NK-92 (cell line): ENCODE results near the gene TMOD4.
"Not testable (repeated sequence)": the region's sequence is repeated elsewhere in the genome, so short reads cannot be mapped to it uniquely, and the experiment has no call there.

Experiments used
- DNase-seq: peaks from one replicate; lab custom pipeline; 2025; ENCODE audit not compliant: unreplicated experiment; lab: John Stamatoyannopoulos, UW

TMOD4 gene

DNA sequence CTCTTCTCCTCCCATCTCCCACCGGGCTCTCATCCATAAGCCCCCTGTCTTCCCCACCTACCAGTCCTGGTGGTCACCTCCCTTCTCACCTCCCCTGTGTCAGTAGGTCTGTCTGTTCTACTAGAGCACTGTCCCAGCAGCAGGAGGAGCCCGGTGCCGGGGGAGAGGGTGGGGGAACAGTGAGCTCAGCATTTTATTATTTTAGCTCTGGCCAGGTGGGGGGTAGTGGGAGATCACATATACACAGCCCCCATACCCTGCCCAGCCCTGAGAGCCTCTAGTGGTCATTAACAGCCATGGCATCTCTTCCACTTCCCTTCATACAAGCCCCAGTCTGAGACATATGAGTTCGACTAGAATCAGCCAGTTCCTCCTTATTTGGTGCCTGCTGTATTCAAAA is at the start of gene TMOD4:
Gene TMOD4 (minus strand): TSS at position 119 of the 400 bp plus-strand sequence. CDS start 1,106 bp downstream, outside the sequence.
- DNase-seq, result no peak

GRCh38 chr1:151222130-151222529 is 46.3 kb upstream of the TMOD4 start:
- DNase-seq, result no peak

DNA sequence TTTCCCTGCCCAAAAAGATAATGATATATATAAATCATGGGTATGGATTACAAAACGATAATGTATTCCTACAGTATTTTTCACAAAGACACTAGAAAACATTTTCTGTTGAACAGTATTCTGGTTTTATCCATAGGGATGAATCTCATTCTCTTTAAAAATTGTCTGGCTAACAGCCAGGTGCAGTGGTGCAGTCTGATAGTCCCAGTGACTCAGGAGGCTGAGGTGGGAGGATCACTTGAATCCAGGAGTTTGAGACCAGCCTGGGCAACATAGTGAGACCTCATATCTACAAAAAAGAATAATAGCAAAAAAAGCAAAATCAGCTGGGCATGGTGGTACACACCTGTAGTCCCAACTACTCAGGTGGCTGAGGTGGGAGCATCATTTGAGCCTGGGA is 45.8 kb upstream of the TMOD4 start:
- DNase-seq, result no peak

DNA sequence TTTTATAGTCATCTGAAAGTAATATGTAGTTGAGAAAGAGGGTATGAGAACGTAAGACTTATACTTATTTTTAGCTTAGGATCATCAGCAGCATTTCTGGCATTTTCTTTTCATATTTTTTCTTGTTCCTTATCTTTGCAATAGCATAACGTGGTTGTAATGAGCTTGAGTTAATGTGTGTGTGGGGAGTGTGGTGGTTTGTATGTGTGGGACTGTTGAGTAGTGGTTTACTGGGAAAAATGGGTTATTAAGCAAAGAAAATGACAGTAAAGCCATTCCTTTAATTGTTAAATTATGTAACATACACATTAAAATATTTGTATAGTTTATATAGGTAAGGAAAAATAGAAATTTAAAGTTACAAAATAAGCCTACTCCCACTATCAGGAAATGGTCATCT is 37.8 kb upstream of the TMOD4 start:
- DNase-seq, result no peak

GRCh38 chr1:151211972-151212705 is 36.4 kb upstream of the TMOD4 start:
- DNase-seq, result no peak

DNA sequence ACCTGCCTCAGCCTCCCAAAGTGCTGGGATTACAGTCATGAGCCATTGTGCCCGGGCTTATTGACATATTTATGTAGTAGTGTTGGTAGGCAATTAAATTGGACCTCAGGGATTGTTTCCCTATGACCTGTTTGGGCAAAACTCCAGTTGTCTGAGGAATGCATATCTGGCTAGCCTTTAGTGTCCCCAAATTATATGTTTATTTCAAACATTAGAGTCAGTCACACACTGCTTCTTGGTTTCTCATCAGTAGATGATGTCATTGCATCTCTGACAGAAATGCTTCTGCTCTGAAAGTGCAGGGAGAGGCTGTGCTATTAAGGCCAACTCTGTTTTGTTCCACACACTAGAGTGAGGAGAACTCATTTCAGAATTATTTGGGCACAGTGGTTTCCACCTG is 35.0 kb upstream of the TMOD4 start:
- DNase-seq, result no peak

DNA sequence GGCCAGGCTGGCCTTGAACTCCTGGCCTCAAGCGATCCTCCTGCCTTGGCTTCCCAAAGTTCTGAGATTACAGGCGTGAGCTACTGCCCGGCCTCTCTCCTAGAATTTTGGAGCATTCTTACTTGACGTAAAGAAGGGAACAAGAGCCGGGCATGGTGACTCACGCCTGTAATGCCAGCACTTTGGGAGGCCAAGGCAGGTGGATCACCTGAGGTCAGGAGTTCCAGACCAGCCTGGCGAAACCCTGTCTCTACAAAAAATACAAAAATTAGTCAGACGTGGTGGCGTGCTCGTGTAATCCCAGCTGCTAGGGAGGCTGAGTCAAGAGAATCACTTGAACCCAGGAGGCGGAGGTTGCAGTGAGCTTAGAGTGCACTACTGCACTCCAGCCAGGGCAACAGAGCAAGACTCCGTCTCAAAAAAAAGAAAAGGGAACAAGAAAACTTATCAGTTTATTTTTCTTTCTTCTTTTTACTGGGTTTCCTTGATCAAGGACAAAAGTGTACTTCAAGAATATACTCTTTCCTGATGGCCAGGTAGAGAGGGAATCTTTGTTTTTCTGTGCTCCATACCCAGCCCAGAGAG is 29.7 kb upstream of the TMOD4 start:
- DNase-seq, result not testable (repeated sequence)

- DNase-seq, result no peak
Measured at GRCh38 chr1:151199873-151200581, 24.2 kb upstream of the TMOD4 start.

DNA sequence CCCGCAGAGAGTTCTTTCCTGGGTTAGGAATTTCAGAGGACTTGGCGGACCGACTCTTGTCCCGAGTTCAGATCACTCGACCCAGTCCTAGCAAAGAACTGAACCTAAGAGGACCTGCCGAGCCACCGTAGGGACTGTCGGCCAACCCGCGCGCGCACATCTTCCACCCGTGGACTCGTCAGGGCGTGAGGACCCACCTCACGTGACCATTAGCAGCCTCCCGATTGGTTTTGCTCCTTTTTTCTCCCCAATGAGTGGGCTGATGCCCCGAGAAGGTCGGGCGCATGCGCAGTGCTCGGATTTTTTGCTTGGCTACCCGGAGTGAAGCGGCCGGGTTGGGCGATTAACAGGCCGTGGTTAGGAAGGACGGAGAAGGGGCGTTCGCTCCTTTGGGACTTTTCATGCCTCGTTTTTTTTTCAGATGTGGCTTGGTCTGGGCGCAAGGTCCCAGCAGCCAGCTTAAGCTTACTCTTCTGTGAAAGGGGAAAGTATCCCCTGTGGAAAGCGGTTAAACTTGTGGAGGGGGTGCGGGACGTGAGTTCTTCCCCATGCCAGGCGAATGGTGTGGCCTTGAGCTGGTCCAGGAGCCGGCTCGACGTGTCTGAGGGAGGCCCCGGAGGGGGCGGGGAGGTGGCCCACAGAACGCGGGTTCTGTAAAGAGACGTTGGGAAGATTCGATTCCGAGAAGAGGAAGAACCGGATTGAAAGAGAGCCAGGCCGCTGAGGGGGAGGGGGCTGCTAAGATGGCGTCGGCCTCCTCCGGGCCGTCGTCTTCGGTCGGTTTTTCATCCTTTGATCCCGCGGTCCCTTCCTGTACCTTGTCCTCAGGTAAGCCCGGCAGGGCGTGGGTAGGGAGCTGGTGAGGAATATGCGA is 22.7 kb upstream of the TMOD4 start, which contains the start of gene PIP5K1A:
Gene PIP5K1A (plus strand): TSS at position 299 of the 874 bp plus-strand sequence. CDS start 445 bp downstream, at position 744.
- DNase-seq, result peak; percentile 95

DNA sequence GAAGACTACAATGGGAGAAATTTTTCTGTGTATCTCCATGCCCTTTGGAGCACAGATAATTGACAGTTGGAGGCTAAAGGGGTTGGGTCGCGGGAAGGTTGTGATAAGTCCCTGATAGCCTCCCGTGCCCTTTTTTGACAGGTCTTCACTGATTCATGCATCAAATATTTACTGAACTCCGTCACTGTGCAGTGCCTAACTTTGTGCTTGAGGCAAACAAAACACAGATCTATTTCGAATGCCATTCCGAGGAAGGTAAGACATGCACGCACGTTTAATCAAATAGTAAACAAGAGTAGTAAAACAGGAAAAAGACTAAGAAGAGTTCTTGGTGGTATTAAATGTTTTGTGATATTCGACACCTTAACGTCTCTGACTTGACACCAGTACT is 22.1 kb upstream of the TMOD4 start:
- DNase-seq, result no peak

DNA sequence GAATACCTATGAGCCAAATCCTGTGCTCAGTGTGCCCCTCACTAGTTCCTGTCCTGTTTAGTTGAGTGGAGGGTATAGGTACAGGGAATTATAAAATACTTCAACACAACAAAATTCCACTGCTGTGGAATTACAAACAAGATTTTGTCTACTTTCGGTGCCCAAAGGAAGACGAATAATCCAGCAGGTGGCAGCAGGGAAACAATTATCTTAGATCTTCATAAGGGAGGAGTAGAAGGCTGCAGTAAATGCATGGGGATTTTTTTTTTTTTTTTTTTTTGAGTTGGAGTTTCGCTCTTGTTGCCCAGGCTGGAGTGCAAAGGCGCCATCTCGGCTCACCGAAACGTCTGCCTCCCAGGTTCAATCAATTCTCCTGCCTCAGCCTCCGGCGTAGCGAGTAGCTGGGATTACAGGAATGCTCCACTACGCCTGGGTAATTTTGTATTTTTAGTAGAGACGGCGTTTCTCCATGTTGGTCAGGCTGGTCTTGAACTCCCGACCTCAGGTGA is 20.6 kb upstream of the TMOD4 start:
- DNase-seq, result no peak

- DNase-seq, result not testable (repeated sequence)
Measured at GRCh38 chr1:151194894-151195594, 19.3 kb upstream of the TMOD4 start.

DNA sequence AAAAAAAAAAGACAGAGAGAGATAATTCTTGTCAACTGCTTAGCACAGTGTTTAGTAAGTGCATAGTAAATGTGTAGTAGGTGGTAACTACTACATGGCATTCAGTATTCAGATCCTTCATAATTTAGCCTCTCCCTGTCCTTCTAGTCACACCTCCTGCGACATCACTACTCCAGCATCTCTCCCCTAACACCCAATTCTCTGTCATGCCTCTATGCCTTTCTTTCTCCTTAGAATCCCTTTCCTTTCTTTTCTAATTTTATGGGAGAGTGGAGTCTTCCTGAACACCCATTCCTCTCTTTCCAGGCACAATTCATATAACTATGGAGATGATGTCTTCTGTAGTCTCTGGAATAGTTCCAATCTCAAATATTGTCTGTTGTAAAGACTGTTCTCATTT is 18.1 kb upstream of the TMOD4 start:
- no peak for DNase-seq

DNA sequence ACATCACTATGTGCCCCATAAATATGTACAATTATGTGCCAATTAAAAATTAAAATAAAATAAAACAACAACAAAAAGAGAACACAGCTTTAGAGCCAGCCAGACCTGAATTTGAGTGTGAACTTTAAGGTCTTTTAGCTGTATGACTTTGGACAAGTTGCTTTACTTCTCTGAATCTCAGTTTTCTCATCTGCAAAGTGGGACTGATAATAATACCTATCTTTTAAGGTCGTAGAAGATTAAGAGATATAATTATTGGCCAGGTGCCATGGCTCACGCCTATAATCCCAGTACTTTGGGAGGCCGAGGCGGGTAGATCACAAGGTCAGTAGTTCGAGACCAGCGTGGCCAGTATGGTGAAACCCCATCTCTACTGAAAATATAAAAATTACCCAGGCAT is 17.5 kb upstream of the TMOD4 start:
- no peak for DNase-seq

DNA sequence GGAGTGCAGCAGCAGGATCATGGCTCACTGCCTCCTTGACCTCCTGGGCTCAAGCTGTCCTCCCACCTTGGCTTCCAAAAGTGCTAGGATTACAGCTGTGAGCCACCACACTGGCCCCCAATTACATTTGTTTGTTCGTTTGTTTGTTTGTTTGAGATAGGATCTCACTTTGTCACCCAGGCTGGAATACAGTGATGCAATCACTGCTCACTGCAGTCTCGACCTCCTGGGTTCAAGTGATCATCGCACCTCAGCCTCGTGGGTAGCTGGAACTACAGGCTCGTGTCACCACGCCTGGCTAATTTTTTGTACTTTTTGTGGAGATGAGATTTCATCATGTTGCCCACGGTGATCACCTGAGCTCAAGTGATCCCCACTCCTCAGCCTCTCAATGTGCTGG is 16.3 kb upstream of the TMOD4 start:
- DNase-seq, result no peak

- DNase-seq, result peak; percentile 25
Measured at GRCh38 chr1:151189637-151190445, 14.1 kb upstream of the TMOD4 start, which contains the start of gene VPS72. Gene VPS72, minus strand, starts transcription at chr1:151190197. Its CDS starts 76 bp downstream, at chr1:151190121.

GRCh38 chr1:151188667-151189066 is 12.9 kb upstream of the TMOD4 start:
- not testable (repeated sequence) for DNase-seq

DNA sequence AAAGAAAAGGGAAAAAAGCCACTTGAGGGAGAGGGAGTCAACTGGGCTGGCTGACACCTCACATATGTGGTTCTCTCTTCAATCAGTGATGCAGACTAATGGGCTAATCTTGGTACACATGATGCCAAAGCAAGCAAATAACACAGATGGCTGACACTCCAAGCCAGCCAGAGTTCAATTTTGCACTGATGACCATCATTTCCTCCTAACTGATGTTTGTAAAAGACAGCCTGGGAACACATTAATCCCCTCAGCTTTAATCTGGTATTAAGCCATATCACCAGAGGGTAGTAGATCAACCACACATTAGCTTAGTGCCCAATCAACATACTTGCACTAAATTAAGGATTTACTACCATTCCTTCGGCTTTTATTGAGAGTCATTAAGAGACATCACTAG is 11.4 kb upstream of the TMOD4 start:
- DNase-seq, result no peak

DNA sequence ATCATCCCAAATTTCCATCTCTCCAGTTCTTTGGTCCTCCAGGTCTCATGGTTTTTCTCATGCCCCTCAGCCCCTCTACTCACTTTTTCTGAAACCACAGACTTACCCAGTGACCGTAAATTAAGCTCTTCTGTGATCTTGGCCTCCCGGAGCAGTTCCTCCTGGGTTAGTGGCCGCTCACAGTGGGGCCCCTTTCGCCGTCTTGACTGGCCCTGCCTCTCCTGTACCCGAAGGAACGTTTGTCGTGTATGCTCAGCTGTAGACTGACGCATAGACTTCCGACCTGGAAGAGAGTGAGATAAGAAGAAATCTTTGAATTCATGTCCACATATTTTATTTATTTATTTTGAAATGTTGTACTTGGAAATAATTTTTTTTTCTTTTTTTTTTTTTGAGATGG is 8.4 kb upstream of the TMOD4 start:
- DNase-seq, result no peak
